Naive thymus-derived CD4-positive, alpha-beta T cell (primary cell): Measurements from ENCODE around the gene SELENBP1. TPM values are rescaled to one million over a fixed set of nuclear protein-coding genes. Genes with fewer than 3 reads are reported as not detected.
A peak's percentile ranks its signal among the peaks of the same experiment; 100 is the strongest.

Experiments used
- ATAC-seq: fragments of 150-1000 bp; cut with Tn5 transposase; 2 replicates; pipeline ENCODE4 v1.10.0; 2021; ENCODE audit warnings: mild to moderate bottlenecking, moderate library complexity
- CTCF ChIA-PET: fragments of 350-600 bp; sonication (Branson Sonifier 250); formaldehyde crosslinking; loops from one replicate; lab custom pipeline; 2021; ENCODE audit warnings: antibody characterized with exemption; lab: Charles Lee
- POLR2A ChIA-PET: fragments of 350-600 bp; sonication (Branson Sonifier 250); formaldehyde crosslinking; loops from one replicate; lab custom pipeline; 2021; ENCODE audit warnings: antibody characterized with exemption, inconsistent platforms; lab: Charles Lee
- DNase-seq, 9 donors: peaks; one replicate each; pipeline versions ENCODE4 v3.0.0 to v3.0.0-alpha.2; 2020 to 2022; ENCODE audit warnings: mixed read lengths in 1 of 9
- H3K27ac ChIP-seq: one replicate; pipeline ENCODE4 v1.7.0; 2013; ENCODE audit warnings: mild to moderate bottlenecking, low read depth, low read length, moderate library complexity
- H3K27me3 ChIP-seq, 2 donors: one replicate each; pipeline ENCODE4 v1.7.0; 2013; ENCODE audit warnings: low read length in 2 of 2, mild to moderate bottlenecking in 2 of 2, moderate library complexity in 2 of 2; ENCODE audit not compliant: control insufficient read depth in 2 of 2, insufficient read depth in 2 of 2
- H3K36me3 ChIP-seq, 3 experiments: 1 replicate in 2 of 3; 2 replicates in 1 of 3; pipeline ENCODE4 v1.7.0; 2013; ENCODE audit warnings: low read length in 3 of 3, mild to moderate bottlenecking in 3 of 3, moderate library complexity in 1 of 3; ENCODE audit not compliant: insufficient read depth in 3 of 3, control insufficient read depth in 2 of 3
- H3K4me1 ChIP-seq, 2 donors: one replicate each; pipeline ENCODE4 v1.7.0; 2013; ENCODE audit warnings: low read length in 2 of 2, mild to moderate bottlenecking in 2 of 2, moderate library complexity in 1 of 2; ENCODE audit not compliant: control insufficient read depth in 2 of 2, insufficient read depth in 2 of 2
- H3K4me3 ChIP-seq: 2 replicates; pipeline ENCODE4 v1.7.0; 2013; ENCODE audit warnings: mild to moderate bottlenecking, low read length
- H3K9me3 ChIP-seq, 3 experiments: 1 replicate in 2 of 3; 2 replicates in 1 of 3; pipeline ENCODE4 v1.7.0; 2013; ENCODE audit warnings: low read length in 3 of 3; ENCODE audit not compliant: control insufficient read depth in 2 of 3
- H3K27ac Mint-ChIP-seq, 9 donors: one replicate each; pipeline ENCODE4 v1.8.0; 2020 to 2022; ENCODE audit warnings: mixed read lengths in 9 of 9, mild to moderate bottlenecking in 8 of 9, moderate library complexity in 5 of 9, inconsistent platforms in 2 of 9
- H3K27me3 Mint-ChIP-seq, 5 donors: one replicate each; pipeline ENCODE4 v1.8.0; 2021 to 2022; ENCODE audit warnings: mixed read lengths in 5 of 5, mild to moderate bottlenecking in 1 of 5
- H3K36me3 Mint-ChIP-seq, 5 donors: one replicate each; pipeline ENCODE4 v1.8.0; 2020 to 2022; ENCODE audit warnings: mixed read lengths in 5 of 5, mild to moderate bottlenecking in 3 of 5, inconsistent platforms in 1 of 5
- H3K4me1 Mint-ChIP-seq, 7 donors: one replicate each; pipeline ENCODE4 v1.8.0; 2020 to 2022; ENCODE audit warnings: mixed read lengths in 7 of 7, mild to moderate bottlenecking in 3 of 7, inconsistent platforms in 1 of 7
- H3K4me3 Mint-ChIP-seq, 10 donors: one replicate each; pipeline ENCODE4 v1.8.0; 2020 to 2022; ENCODE audit warnings: mild to moderate bottlenecking in 10 of 10, mixed read lengths in 10 of 10, moderate library complexity in 6 of 10, inconsistent platforms in 2 of 10
- H3K9me3 Mint-ChIP-seq, 11 donors: one replicate each; pipeline ENCODE4 v1.8.0; 2020 to 2022; ENCODE audit warnings: mixed read lengths in 11 of 11, mild to moderate bottlenecking in 4 of 11, inconsistent platforms in 1 of 11, moderate library complexity in 1 of 11
- intact Hi-C, 2 donors: fragments of 100-400 bp; cut with micrococcal nuclease; formaldehyde crosslinking; loops; one replicate each; pipeline ENCODE4 v1.15.1; 2023
- polyA plus RNA-seq, 2 donors: library from polyadenylated mRNA; unstranded; fragments of 300-500 nt; fragmentation: Illumina TruSeq; gene quantifications; one replicate each; pipeline ENCODE4 v1.2.3, GENCODE V29; 2021
- total RNA-seq, 6 experiments: library from RNA in 5 of 6; stranded (reverse) in 5 of 6; gene quantifications; 1 replicate in 5 of 6; 2 replicates in 1 of 6; pipeline ENCODE4 v1.2.3 and lab custom pipeline; 2021 to 2026

SELENBP1 gene
- total and polyA plus RNA-seq, 7 experiments from 2014 or later = not detected

- POLR2A ChIA-PET = interaction anchor here (0.6 to 7.9 kb wide), 19 partner anchors 12 to 964 kb away, joined by 3 to 54 read pairs (median 3); partner anchors contain the start of genes PSMB4, RFX5, RPRD2 and TNFAIP8L2
These were observed 44.4 kb downstream of the SELENBP1 start for GRCh38 chr1:151327903-151328674.

GRCh38 chr1:151327223-151327902, 45.1 kb downstream of the SELENBP1 start, which contains the start of gene PI4KB:
PI4KB (minus strand) TSS chr1:151327416; CDS start chr1:151316481, 10,935 bp downstream.
- H3K27me3 ChIP-seq = no peaks in the 10 kb centered on the region
- Mint-ChIP-seq H3K27me3 (peaks cover 0 to 2% (median 0%) of the 10 kb centered on the region in 5 donors), H3K4me1 (peaks cover 14 to 53% (median 44%) of the 10 kb centered on the region in 7 donors), H3K27ac (peak within 1 kb of the TSS; percentile 90 to 100 (median 97)), H3K36me3 (peaks cover 0 to 23% (median 7%) of the 10 kb centered on the region in 5 donors), H3K9me3 (no peaks in the 10 kb centered on the region), H3K4me3 (peak within 1 kb of the TSS; percentile 91 to 100 (median 96))
- DNase-seq (peak; percentile 72 to 96 (median 93)), ATAC-seq (peak; percentile 96)
- peak within 1 kb of the TSS; percentile 96 for H3K27ac ChIP-seq
- ChIA-PET CTCF (interaction anchor here (0.8 to 2.1 kb wide), 4 partner anchors 10 to 160 kb away, joined by 3 to 15 read pairs (median 4); no protein-coding TSS in a partner anchor), POLR2A (interaction anchor here (0.6 to 7.9 kb wide), 22 partner anchors 13 to 1440 kb away, joined by 3 to 54 read pairs (median 3); partner anchors contain the start of genes PSMB4, RFX5, RPRD2 and TNFAIP8L2)
- intact Hi-C loops = loop anchor here (1.0 to 5.0 kb wide), 14 partner anchors 14 to 436 kb away; partner anchors contain the start of genes PSMB4 (in 2 of the 2), PSMD4 (in 2 of the 2), RFX5 (in 2 of the 2) and SCNM1 (in 2 of the 2)
- H3K4me1 ChIP-seq = peaks cover 6 to 18% of the 10 kb centered on the region in 2 donors
- H3K36me3 ChIP-seq = peaks cover 0 to 14% (median 6%) of the 10 kb centered on the region in 3 experiments
- H3K4me3 ChIP-seq = peak within 1 kb of the TSS; percentile 72
- no peaks in the 10 kb centered on the region for H3K9me3 ChIP-seq

More at GRCh38 chr1:151327903-151328674, 44.4 kb downstream of the SELENBP1 start:
- Mint-ChIP-seq H3K9me3 (no peaks in the 10 kb centered on the region), H3K27me3 (peaks cover 0 to 2% (median 0%) of the 10 kb centered on the region in 5 donors), H3K4me1 (peaks cover 9 to 48% (median 38%) of the 10 kb centered on the region in 7 donors), H3K27ac (peak overlapping the region; percentile 90 to 100 (median 95)), H3K36me3 (peaks cover 0 to 19% (median 0%) of the 10 kb centered on the region in 5 donors), H3K4me3 (peak overlapping the region; percentile 91 to 100 (median 96))
- ATAC-seq = peak; percentile 9
- H3K27me3 ChIP-seq = no peaks in the 10 kb centered on the region
- peaks cover 0 to 14% (median 6%) of the 10 kb centered on the region in 3 experiments for H3K36me3 ChIP-seq
- intact Hi-C loops = loop anchor here (1.0 to 5.0 kb wide), 14 partner anchors 13 to 435 kb away; partner anchors contain the start of genes PSMB4 (in 2 of the 2), PSMD4 (in 2 of the 2), RFX5 (in 2 of the 2) and SCNM1 (in 2 of the 2)
- peak overlapping the region; percentile 72 for H3K4me3 ChIP-seq
- H3K9me3 ChIP-seq = no peaks in the 10 kb centered on the region
- DNase-seq = peak in 1 of 9 donors; percentile 35
- CTCF ChIA-PET = interaction anchor here (0.6 to 2.1 kb wide), 5 partner anchors 10 to 161 kb away, joined by 3 to 15 read pairs (median 3); no protein-coding TSS in a partner anchor
- H3K27ac ChIP-seq = peak overlapping the region; percentile 96
- peaks cover 6 to 18% of the 10 kb centered on the region in 2 donors for H3K4me1 ChIP-seq

GRCh38 chr1:151326619-151327222, 45.8 kb downstream of the SELENBP1 start:
- Histone ChIP-seq H3K27me3 (no peaks in the 10 kb centered on the region), H3K27ac (peak overlapping the region; percentile 96), H3K4me3 (peak overlapping the region; percentile 72), H3K36me3 (peaks cover 0 to 14% (median 6%) of the 10 kb centered on the region in 3 experiments), H3K9me3 (no peaks in the 10 kb centered on the region), H3K4me1 (peaks cover 6 to 18% of the 10 kb centered on the region in 2 donors)
- no peaks in the 10 kb centered on the region for H3K9me3 Mint-ChIP-seq
- H3K4me3 Mint-ChIP-seq = peak overlapping the region; percentile 91 to 100 (median 96)
- H3K36me3 Mint-ChIP-seq = peaks cover 0 to 29% (median 7%) of the 10 kb centered on the region in 5 donors
- ATAC-seq = peak; percentile 64
- peak in 1 of 9 donors; percentile 48 for DNase-seq
- peaks cover 18 to 60% (median 51%) of the 10 kb centered on the region in 7 donors for H3K4me1 Mint-ChIP-seq
- intact Hi-C loops = loop anchor here (1.0 to 5.0 kb wide), 14 partner anchors 15 to 437 kb away; partner anchors contain the start of genes PSMB4 (in 2 of the 2), PSMD4 (in 2 of the 2), RFX5 (in 2 of the 2) and SCNM1 (in 2 of the 2)
- H3K27ac Mint-ChIP-seq = peak overlapping the region; percentile 89 to 98 (median 95)
- ChIA-PET CTCF (interaction anchor here (0.8 to 2.1 kb wide), 2 partner anchors 13 to 14 kb away, joined by 3 to 15 read pairs; no protein-coding TSS in a partner anchor), POLR2A (interaction anchor here (0.6 to 7.9 kb wide), 15 partner anchors 14 to 1440 kb away, joined by 3 to 54 read pairs (median 4); partner anchors contain the start of genes PSMB4, RFX5, RPRD2 and ZNF687)
- H3K27me3 Mint-ChIP-seq = no peaks in the 10 kb centered on the region

GRCh38 chr1:151325646-151326429, 46.7 kb downstream of the SELENBP1 start:
- Mint-ChIP-seq H3K27me3 (no peaks in the 10 kb centered on the region), H3K27ac (peak overlapping the region; percentile 89 to 98 (median 95)), H3K9me3 (no peaks in the 10 kb centered on the region), H3K4me3 (peak overlapping the region; percentile 91 to 100 (median 96)), H3K36me3 (peaks cover 0 to 30% (median 7%) of the 10 kb centered on the region in 5 donors), H3K4me1 (peaks cover 21 to 62% (median 54%) of the 10 kb centered on the region in 7 donors)
- no peak overlapping the region for H3K4me3 ChIP-seq
- ATAC-seq = no peak
- no peaks in the 10 kb centered on the region for H3K27me3 ChIP-seq
- H3K36me3 ChIP-seq = peaks cover 0 to 17% (median 6%) of the 10 kb centered on the region in 3 experiments
- H3K9me3 ChIP-seq = no peaks in the 10 kb centered on the region
- no peak for DNase-seq
- CTCF ChIA-PET = no interaction called here
- H3K27ac ChIP-seq = peak overlapping the region; percentile 96
- POLR2A ChIA-PET = interaction anchor here (0.9 to 7.9 kb wide), 6 partner anchors 14 to 1439 kb away, joined by 3 to 54 read pairs (median 3); partner anchors contain the start of gene ZNF687
- intact Hi-C loops = loop anchor here in 1 of 2 donors (2.0 to 5.0 kb wide), 2 partner anchors 15 to 159 kb away; partner anchors contain the start of genes LYSMD1 and SCNM1
- H3K4me1 ChIP-seq = peaks cover 6 to 18% of the 10 kb centered on the region in 2 donors

GRCh38 chr1:151325231-151325630, 47.3 kb downstream of the SELENBP1 start:
- intact Hi-C loops = loop anchor here in 1 of 2 donors (5.0 kb wide), 1 partner anchor 158 kb away; the partner anchor contains the start of genes LYSMD1 and SCNM1
- Histone ChIP-seq H3K9me3 (no peaks in the 10 kb centered on the region), H3K27me3 (no peaks in the 10 kb centered on the region), H3K27ac (no peak overlapping the region), H3K4me3 (no peak overlapping the region), H3K4me1 (peaks cover 6 to 18% of the 10 kb centered on the region in 2 donors), H3K36me3 (peaks cover 0 to 23% (median 6%) of the 10 kb centered on the region in 3 experiments)
- ChIA-PET CTCF (interaction anchor here (2.9 kb wide), 1 partner anchor 16 kb away, joined by 8 read pairs; no protein-coding TSS in a partner anchor), POLR2A (interaction anchor here (0.6 to 7.9 kb wide), 5 partner anchors 15 to 222 kb away, joined by 3 to 54 read pairs (median 3); no protein-coding TSS in a partner anchor)
- Mint-ChIP-seq H3K4me1 (peaks cover 23 to 68% (median 60%) of the 10 kb centered on the region in 7 donors), H3K27me3 (no peaks in the 10 kb centered on the region), H3K9me3 (no peaks in the 10 kb centered on the region), H3K4me3 (peak overlapping the region; percentile 91 to 100 (median 96)), H3K27ac (peak overlapping the region in 5 of 9 donors; percentile 40 to 97 (median 94)), H3K36me3 (peaks cover 4 to 35% (median 11%) of the 10 kb centered on the region in 5 donors)
- no peak for DNase-seq
- ATAC-seq = no peak
